ENCODE data around the gene NEDD4L. TPM values are rescaled to one million over a fixed set of nuclear protein-coding genes. Genes with fewer than 3 reads are reported as not detected.

The NEDD4L gene
- total and polyA plus RNA-seq, 3 donors from 2014 or later = 14.3 to 43.1 (median 42.7) TPM

DNA sequence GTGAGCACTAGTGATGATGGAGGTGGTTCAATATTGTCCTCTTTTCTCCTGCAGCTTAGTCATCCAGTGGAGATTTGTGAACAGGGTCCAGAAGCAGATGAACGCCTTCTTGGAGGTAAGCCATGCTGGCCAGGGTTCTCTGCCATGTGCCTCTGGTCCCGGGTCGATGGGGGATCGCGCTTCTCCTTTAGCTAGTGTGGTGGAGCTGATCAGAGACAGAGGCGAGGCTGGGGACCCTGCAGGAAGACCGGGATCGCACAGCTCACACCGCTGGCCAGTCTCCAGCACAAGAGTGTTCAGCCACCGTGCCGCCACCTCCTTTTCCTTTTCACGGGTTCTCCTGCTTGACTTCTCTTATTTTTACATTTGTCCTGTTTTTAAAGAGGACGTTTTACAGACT is 341.4 kb downstream of the NEDD4L start:
- Histone ChIP-seq H3K4me3 (no peak overlapping the region), H3K36me3 (ENCODE audit: low read depth, missing control alignments) (no peaks in the 10 kb centered on the region), H3K9me3 (no peaks in the 10 kb centered on the region), H3K27ac (no peak overlapping the region), H3K27me3 (no peaks in the 10 kb centered on the region), H3K4me1 (no peaks in the 10 kb centered on the region)
- 94 to 97% methylated on average over 13 of the region's 13 CpGs for WGBS, 2 donors
- no peak for DNase-seq
- intact Hi-C loops (cut with DNase I; ENCODE audit: low total_unique reads) = no loop called here
- TF ChIP-seq POLR2A (IDR thresholded peaks at IDR 0.05) = no peak
- TF ChIP-seq, protein P1, sequence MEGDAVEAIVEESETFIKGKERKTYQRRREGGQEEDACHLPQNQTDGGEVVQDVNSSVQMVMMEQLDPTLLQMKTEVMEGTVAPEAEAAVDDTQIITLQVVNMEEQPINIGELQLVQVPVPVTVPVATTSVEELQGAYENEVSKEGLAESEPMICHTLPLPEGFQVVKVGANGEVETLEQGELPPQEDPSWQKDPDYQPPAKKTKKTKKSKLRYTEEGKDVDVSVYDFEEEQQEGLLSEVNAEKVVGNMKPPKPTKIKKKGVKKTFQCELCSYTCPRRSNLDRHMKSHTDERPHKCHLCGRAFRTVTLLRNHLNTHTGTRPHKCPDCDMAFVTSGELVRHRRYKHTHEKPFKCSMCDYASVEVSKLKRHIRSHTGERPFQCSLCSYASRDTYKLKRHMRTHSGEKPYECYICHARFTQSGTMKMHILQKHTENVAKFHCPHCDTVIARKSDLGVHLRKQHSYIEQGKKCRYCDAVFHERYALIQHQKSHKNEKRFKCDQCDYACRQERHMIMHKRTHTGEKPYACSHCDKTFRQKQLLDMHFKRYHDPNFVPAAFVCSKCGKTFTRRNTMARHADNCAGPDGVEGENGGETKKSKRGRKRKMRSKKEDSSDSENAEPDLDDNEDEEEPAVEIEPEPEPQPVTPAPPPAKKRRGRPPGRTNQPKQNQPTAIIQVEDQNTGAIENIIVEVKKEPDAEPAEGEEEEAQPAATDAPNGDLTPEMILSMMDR (IDR thresholded peaks at IDR 0.05) = no peak

DNA sequence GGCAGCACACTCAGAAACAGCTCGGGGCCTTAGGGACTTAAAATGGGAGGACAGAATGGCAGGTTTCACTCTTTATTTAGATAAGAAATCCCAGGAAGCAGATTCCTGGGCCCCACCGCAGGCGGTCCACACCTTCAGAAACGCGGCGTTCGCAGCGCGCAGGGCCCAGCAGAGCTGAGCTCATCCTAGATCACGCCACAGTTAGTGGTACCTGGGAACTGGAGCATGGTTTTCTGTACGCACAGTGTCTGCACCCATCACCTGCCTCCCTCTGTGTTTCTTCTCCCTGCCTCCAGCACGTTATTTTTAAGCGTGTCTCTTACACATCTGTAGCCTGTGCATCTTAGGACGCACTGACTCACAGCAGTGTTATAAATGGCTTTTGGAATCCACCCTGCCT is 342.8 kb downstream of the NEDD4L start:
- no peaks in the 10 kb centered on the region for H3K9me3 ChIP-seq
- H3K4me3 ChIP-seq = no peak overlapping the region
- no peaks in the 10 kb centered on the region for H3K4me1 ChIP-seq
- intact Hi-C loops (cut with DNase I; ENCODE audit: low total_unique reads) = no loop called here
- TF ChIP-seq POLR2A (IDR thresholded peaks at IDR 0.05) = no peak
- TF ChIP-seq, protein P1 (IDR thresholded peaks at IDR 0.05) = no peak
- DNase-seq = no peak
- H3K27ac ChIP-seq = no peak overlapping the region
- no peaks in the 10 kb centered on the region for H3K36me3 ChIP-seq (ENCODE audit: low read depth, missing control alignments)
- 96 to 97% methylated on average over 12 to 14 of the region's 14 CpGs for WGBS, 2 donors
- no peaks in the 10 kb centered on the region for H3K27me3 ChIP-seq

DNA sequence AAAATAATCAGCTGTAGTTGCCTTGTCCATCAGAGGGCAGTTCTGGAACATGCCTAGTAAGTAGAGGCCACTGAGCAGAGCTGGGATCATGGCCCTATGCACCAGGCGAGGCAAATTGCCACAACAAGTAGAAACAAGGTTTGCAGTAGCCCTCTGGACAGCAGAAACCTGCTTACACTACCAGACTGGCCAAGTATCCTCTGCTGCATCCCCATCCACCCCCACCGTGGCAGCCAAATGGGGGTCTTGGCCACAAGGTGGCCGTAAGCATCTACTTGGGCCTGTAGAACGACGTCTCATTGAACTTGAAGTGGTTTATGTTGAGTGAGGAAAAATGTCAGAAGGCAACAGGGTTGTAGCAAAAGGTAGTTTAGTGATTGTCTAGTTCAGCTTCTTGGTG is 343.7 kb downstream of the NEDD4L start:
- H3K9me3 ChIP-seq = no peaks in the 10 kb centered on the region
- H3K27me3 ChIP-seq = no peaks in the 10 kb centered on the region
- no peak overlapping the region for H3K27ac ChIP-seq
- TF ChIP-seq, protein P1 (IDR thresholded peaks at IDR 0.05) = no peak
- no peak for TF ChIP-seq POLR2A (IDR thresholded peaks at IDR 0.05)
- no peak overlapping the region for H3K4me3 ChIP-seq
- H3K4me1 ChIP-seq = no peaks in the 10 kb centered on the region
- intact Hi-C loops (cut with DNase I; ENCODE audit: low total_unique reads) = no loop called here
- 93 to 95% methylated on average over 4 to 5 of the region's 5 CpGs for WGBS, 2 donors
- DNase-seq = no peak
- H3K36me3 ChIP-seq (ENCODE audit: low read depth, missing control alignments) = no peaks in the 10 kb centered on the region

DNA sequence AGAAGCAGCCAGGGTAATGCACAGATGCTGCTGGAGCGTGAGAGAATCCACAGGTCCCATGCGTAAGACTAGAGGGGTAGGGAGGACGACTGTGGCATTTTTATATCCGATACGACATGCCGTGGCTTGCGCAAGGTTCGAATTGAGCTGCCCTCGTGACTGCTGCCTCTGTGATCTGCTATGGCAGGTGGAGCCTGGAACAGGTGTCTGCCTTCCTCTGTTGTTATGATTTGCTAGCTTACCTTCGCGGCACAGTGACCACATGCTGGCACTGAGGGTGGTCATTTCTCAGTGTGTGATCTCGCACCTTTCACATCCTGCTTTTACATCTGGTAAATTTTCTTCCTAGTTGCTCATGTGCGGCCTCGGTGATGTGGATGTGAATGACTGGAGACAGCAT is 344.7 kb downstream of the NEDD4L start:
- H3K27me3 ChIP-seq = no peaks in the 10 kb centered on the region
- no peak overlapping the region for H3K4me3 ChIP-seq
- intact Hi-C loops (cut with DNase I; ENCODE audit: low total_unique reads) = no loop called here
- TF ChIP-seq, protein P1 (IDR thresholded peaks at IDR 0.05) = no peak
- TF ChIP-seq POLR2A (IDR thresholded peaks at IDR 0.05) = no peak
- H3K36me3 ChIP-seq (ENCODE audit: low read depth, missing control alignments) = no peaks in the 10 kb centered on the region
- no peak overlapping the region for H3K27ac ChIP-seq
- H3K9me3 ChIP-seq = no peaks in the 10 kb centered on the region
- WGBS, 2 donors = 94 to 95% methylated on average over 14 of the region's 14 CpGs
- DNase-seq = no peak
- H3K4me1 ChIP-seq = no peaks in the 10 kb centered on the region

DNA sequence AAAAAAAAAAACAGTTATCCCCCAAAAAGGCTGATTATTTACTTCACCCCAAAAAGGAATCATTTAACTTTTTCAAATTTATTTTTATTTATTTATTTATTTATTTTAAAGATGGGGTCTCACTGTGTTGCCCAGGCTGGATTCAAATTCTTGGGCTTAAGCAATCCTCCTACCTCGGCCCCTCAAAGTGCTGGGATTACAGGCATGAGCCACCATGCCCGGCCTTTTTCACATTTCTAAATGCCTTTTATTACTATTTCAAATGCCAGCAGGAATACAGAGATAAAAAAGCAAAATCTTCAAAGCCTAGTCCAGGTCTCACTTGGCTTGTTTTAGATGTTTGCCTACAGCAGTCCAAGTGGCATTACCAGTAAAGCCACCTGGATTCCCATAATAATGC is 345.7 kb downstream of the NEDD4L start:
- TF ChIP-seq POLR2A (IDR thresholded peaks at IDR 0.05) = no peak
- TF ChIP-seq, protein P1 (IDR thresholded peaks at IDR 0.05) = no peak
- Histone ChIP-seq H3K36me3 (ENCODE audit: low read depth, missing control alignments) (no peaks in the 10 kb centered on the region), H3K4me3 (no peak overlapping the region), H3K9me3 (no peaks in the 10 kb centered on the region), H3K4me1 (no peaks in the 10 kb centered on the region), H3K27ac (no peak overlapping the region), H3K27me3 (no peaks in the 10 kb centered on the region)
- DNase-seq = no peak
- intact Hi-C loops (cut with DNase I; ENCODE audit: low total_unique reads) = no loop called here
- 94 to 96% methylated on average over 2 of the region's 2 CpGs for WGBS, 2 donors

All from testis (tissue), 3 donors.